Aortic smooth muscle cell (primary cell): ENCODE data around the gene USP17L15. TPM values are rescaled to one million over a fixed set of nuclear protein-coding genes. Genes with fewer than 3 reads are reported as not detected.

ENCODE experiments used
- total RNA-seq: library from RNA; depleted of rRNA; stranded (reverse); fragments of >200 nt; gene quantifications from 2 replicates; pipeline ENCODE4 v1.2.3, GENCODE V29; 2014

USP17L15 gene, protein sequence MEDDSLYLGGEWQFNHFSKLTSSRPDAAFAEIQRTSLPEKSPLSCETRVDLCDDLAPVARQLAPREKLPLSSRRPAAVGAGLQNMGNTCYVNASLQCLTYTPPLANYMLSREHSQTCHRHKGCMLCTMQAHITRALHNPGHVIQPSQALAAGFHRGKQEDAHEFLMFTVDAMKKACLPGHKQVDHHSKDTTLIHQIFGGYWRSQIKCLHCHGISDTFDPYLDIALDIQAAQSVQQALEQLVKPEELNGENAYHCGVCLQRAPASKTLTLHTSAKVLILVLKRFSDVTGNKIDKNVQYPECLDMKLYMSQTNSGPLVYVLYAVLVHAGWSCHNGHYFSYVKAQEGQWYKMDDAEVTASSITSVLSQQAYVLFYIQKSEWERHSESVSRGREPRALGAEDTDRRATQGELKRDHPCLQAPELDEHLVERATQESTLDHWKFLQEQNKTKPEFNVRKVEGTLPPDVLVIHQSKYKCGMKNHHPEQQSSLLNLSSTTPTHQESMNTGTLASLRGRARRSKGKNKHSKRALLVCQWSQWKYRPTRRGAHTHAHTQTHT
- total RNA-seq, result not detected in 2 replicates

DNA sequence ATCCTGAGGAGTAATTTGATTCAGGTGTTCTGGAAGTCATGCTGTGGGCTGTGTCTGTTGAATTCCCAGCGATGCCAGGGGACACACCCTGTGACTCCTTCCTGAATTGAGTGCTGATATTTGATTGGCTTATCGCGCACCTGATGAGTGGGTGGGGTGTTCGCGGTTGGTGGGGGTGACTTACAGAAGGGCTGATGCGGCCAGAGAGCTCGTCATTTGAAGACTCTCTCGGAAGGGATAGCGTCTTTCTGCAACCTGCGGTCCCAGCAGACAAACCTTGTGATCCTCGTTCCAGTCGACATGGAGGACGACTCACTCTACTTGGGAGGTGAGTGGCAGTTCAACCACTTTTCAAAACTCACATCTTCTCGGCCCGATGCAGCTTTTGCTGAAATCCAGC lies at the start of gene USP17L15:
USP17L15 (plus strand) TSS at position 301 of the 400 bp plus-strand sequence; CDS start at position 301, 0 bp downstream.

DNA sequence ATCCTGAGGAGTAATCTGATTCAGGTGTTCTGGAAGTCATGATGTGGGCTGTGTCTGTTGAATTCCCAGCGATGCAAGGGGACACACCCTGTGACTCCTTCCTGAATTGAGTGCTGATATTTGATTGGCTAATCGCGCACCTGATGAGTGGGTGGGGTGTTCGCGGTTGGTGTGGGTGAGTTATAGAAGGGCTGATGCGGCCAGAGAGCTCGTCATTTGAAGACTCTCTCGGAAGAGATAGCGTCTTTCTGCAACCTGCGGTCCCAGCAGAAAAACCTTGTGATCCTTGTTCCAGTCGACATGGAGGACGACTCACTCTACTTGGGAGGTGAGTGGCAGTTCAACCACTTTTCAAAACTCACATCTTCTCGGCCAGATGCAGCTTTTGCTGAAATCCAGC lies 23.8 kb upstream of the USP17L15 start, which contains the start of gene USP17L10:
USP17L10 (plus strand) TSS at position 301 of the 400 bp plus-strand sequence; CDS start at position 301, 0 bp downstream.

DNA sequence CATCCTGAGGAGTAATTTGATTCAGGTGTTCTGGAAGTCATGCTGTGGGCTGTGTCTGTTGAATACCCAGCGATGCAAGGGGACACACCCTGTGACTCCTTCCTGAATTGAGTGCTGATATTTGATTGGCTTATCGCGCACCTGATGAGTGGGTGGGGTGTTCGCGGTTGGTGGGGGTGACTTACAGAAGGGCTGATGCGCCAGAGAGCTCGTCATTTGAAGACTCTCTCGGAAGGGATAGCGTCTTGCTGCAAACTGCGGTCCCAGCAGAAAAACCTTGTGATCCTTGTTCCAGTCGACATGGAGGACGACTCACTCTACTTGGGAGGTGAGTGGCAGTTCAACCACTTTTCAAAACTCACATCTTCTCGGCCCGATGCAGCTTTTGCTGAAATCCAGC lies 19.1 kb upstream of the USP17L15 start, which contains the start of gene USP17L11:
USP17L11 (plus strand) TSS at position 301 of the 400 bp plus-strand sequence; CDS start at position 301, 0 bp downstream.

DNA sequence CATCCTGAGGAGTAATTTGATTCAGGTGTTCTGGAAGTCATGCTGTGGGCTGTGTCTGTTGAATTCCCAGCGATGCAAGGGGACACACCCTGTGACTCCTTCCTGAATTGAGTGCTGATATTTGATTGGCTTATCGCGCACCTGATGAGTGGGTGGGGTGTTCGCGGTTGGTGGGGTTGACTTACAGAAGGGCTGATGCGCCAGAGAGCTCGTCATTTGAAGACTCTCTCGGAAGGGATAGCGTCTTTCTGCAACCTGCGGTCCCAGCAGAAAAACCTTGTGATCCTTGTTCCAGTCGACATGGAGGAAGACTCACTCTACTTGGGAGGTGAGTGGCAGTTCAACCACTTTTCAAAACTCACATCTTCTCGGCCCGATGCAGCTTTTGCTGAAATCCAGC lies 14.3 kb upstream of the USP17L15 start, which contains the start of gene USP17L12:
USP17L12 (plus strand) TSS at position 301 of the 400 bp plus-strand sequence; CDS start at position 301, 0 bp downstream.

GRCh38 chr4:9224596-9224995 lies 9.6 kb upstream of the USP17L15 start, which contains the start of gene USP17L13:
TSS of gene USP17L13 (plus strand) at chr4:9224896. CDS start at chr4:9224896, 0 bp downstream.

GRCh38 chr4:9243579-9243978 lies 9.4 kb downstream of the USP17L15 start, which contains the start of gene USP17L17:
TSS of gene USP17L17 (plus strand) at chr4:9243879. CDS start at chr4:9243879, 0 bp downstream.

DNA sequence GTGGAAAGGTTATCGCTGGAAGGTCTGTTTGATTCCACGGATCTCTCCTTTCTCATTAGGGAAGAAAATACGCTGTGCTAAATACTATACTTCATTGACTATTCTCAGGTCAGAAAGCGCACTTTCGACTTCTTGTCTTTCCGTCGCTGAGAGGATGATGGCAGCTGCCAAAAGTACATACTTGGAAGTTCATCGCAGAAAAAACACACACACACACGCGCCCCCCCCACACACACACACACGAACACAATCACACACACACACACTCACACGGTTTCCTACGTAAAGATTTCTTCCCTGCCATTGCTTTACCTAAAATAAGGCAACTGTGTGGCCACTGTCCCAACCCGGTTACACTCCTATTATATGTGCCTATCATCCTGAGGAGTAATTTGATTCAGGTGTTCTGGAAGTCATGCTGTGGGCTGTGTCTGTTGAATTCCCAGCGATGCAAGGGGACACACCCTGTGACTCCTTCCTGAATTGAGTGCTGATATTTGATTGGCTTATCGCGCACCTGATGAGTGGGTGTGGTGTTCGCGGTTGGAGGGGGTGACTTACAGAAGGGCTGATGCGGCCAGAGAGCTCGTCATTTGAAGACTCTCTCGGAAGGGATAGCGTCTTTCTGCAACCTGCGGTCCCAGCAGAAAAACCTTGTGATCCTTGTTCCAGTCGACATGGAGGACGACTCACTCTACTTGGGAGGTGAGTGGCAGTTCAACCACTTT lies 13.9 kb downstream of the USP17L15 start, which contains the start of gene USP17L18:
USP17L18 (plus strand) TSS at position 678 of the 728 bp plus-strand sequence; CDS start at position 678, 0 bp downstream.

DNA sequence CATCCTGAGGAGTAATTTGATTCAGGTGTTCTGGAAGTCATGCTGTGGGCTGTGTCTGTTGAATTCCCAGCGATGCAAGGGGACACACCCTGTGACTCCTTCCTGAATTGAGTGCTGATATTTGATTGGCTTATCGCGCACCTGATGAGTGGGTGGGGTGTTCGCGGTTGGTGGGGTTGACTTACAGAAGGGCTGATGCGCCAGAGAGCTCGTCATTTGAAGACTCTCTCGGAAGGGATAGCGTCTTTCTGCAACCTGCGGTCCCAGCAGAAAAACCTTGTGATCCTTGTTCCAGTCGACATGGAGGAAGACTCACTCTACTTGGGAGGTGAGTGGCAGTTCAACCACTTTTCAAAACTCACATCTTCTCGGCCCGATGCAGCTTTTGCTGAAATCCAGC lies 18.9 kb downstream of the USP17L15 start, which contains the start of gene USP17L19:
USP17L19 (plus strand) TSS at position 301 of the 400 bp plus-strand sequence; CDS start at position 301, 0 bp downstream.

DNA sequence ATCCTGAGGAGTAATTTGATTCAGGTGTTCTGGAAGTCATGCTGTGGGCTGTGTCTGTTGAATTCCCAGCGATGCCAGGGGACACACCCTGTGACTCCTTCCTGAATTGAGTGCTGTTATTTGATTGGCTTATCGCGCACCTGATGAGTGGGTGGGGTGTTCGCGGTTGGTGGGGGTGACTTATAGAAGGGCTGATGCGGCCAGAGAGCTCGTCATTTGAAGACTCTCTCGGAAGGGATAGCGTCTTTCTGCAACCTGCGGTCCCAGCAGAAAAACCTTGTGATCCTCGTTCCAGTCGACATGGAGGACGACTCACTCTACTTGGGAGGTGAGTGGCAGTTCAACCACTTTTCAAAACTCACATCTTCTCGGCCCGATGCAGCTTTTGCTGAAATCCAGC lies 23.6 kb downstream of the USP17L15 start, which contains the start of gene USP17L20:
USP17L20 (plus strand) TSS at position 301 of the 400 bp plus-strand sequence; CDS start at position 301, 0 bp downstream.

GRCh38 chr4:9262572-9262971 lies 28.4 kb downstream of the USP17L15 start, which contains the start of gene USP17L21:
TSS of gene USP17L21 (plus strand) at chr4:9262872. CDS start at chr4:9262872, 0 bp downstream.

GRCh38 chr4:9267319-9267718 lies 33.1 kb downstream of the USP17L15 start, which contains the start of gene USP17L22:
TSS of gene USP17L22 (plus strand) at chr4:9267619. CDS start at chr4:9267619, 0 bp downstream.

Other genes with a start within 250 kb of the USP17L15 start
- gene FAM90A26, start 64.0 kb upstream of the USP17L15 start, total RNA-seq, result not detected in 2 replicates
- gene USP17L10, start 23.7 kb upstream of the USP17L15 start, total RNA-seq, result not detected in 2 replicates
- gene USP17L11, start 19.0 kb upstream of the USP17L15 start, total RNA-seq, result not detected in 2 replicates
- not detected in 2 replicates for gene USP17L12, start 14.2 kb upstream of the USP17L15 start, total RNA-seq
- gene USP17L13, start 9.5 kb upstream of the USP17L15 start, total RNA-seq, result not detected in 2 replicates
- gene USP17L17, start 9.5 kb downstream of the USP17L15 start, total RNA-seq, result not detected in 2 replicates
- not detected in 2 replicates for gene USP17L18, start 14.2 kb downstream of the USP17L15 start, total RNA-seq
- not detected in 2 replicates for gene USP17L19, start 19.0 kb downstream of the USP17L15 start, total RNA-seq
- gene USP17L20, start 23.7 kb downstream of the USP17L15 start, total RNA-seq, result not detected in 2 replicates
- not detected in 2 replicates for gene USP17L21, start 28.5 kb downstream of the USP17L15 start, total RNA-seq
- not detected in 2 replicates for gene USP17L22, start 33.2 kb downstream of the USP17L15 start, total RNA-seq
- not detected in 2 replicates for gene USP17L24, start 90.8 kb downstream of the USP17L15 start, total RNA-seq
- not detected in 2 replicates for gene USP17L25, start 95.5 kb downstream of the USP17L15 start, total RNA-seq
- gene USP17L26, start 100.3 kb downstream of the USP17L15 start, total RNA-seq, result not detected in 2 replicates
- not detected in 2 replicates for gene USP17L5, start 105.0 kb downstream of the USP17L15 start, total RNA-seq
- not detected in 2 replicates for gene USP17L27, start 109.8 kb downstream of the USP17L15 start, total RNA-seq
- gene USP17L28, start 114.5 kb downstream of the USP17L15 start, total RNA-seq, result not detected in 2 replicates
- gene USP17L29, start 119.3 kb downstream of the USP17L15 start, total RNA-seq, result not detected in 2 replicates
- not detected in 2 replicates for gene USP17L30, start 128.7 kb downstream of the USP17L15 start, total RNA-seq
- gene DEFB131A, start 210.0 kb downstream of the USP17L15 start, total RNA-seq, result not detected in 2 replicates